HG03521 (cell line): Measurements from ENCODE around the gene GSTA3.
"Not testable (repeated sequence)": the region's sequence is repeated elsewhere in the genome, so short reads cannot be mapped to it uniquely, and the experiment has no call there.

Experiments used
- ATAC-seq: cut with Tn5 transposase; IDR thresholded peaks from one replicate; pipeline ENCODE4 v1.9.1; 2021; ENCODE audit warnings: mild to moderate bottlenecking, moderate library complexity; ENCODE audit not compliant: unreplicated experiment

GSTA3 gene

GRCh38 chr6:52870335-52871091 lies 39.0 kb downstream of the GSTA3 start:
- ATAC-seq = not testable (repeated sequence)

GRCh38 chr6:52868899-52869298 lies 40.6 kb downstream of the GSTA3 start:
- ATAC-seq = not testable (repeated sequence)

GRCh38 chr6:52868240-52868639 lies 41.3 kb downstream of the GSTA3 start:
- ATAC-seq = no peak

GRCh38 chr6:52861151-52861550 lies 48.3 kb downstream of the GSTA3 start:
- not testable (repeated sequence) for ATAC-seq

- ATAC-seq = no peak
These were observed 51.1 kb downstream of the GSTA3 start for GRCh38 chr6:52858416-52858815.

GRCh38 chr6:52856137-52856536 lies 53.4 kb downstream of the GSTA3 start:
- not testable (repeated sequence) for ATAC-seq

- no peak for ATAC-seq
These were observed 60.4 kb downstream of the GSTA3 start for GRCh38 chr6:52849137-52849536.
